NCI-H1105 treated with DMSO at 0.1 percent for 48 hours (cell line): ENCODE data around the gene VRK1.
"Not testable (repeated sequence)": the region's sequence is repeated elsewhere in the genome, so short reads cannot be mapped to it uniquely, and the experiment has no call there.

Source experiments
- DNase-seq: peaks from one replicate; lab custom pipeline; 2025; lab: John Stamatoyannopoulos, UW

VRK1 gene

DNA sequence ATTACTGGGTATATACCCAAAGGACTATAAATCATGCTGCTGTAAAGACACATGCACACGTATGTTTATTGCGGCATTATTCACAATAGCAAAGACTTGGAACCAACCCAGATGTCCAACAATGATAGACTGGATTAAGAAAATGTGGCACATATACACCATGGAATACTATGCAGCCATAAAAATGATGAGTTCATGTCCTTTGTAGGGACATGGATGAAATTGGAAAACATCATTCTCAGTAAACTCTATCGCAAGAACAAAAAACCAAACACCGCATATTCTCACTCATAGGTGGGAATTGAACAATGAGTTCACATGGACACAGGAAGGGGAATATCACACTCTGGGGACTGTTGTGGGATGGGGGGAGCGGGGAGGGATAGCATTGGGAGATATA is 86.8 kb downstream of the VRK1 start:
- not testable (repeated sequence) for DNase-seq

DNA sequence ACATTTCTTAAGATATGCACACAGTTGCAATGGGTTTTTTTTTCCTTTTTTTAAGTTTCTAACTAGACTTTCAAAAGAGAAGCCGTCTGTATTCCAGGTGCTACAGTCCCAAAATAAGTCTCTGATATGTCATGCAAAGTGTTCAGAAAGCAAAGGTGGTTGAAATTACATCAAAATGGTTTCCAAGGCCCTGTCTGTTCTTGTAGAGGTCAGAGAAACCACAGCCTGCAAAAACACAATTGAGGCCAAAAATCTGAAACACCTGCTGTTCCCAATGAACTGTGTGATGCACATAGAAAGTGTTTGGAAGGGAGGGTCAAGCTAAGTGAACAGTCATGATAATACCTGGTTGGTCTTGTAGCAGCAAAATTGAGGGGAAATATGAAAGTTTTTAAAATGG is 91.0 kb downstream of the VRK1 start:
- DNase-seq, result no peak

DNA sequence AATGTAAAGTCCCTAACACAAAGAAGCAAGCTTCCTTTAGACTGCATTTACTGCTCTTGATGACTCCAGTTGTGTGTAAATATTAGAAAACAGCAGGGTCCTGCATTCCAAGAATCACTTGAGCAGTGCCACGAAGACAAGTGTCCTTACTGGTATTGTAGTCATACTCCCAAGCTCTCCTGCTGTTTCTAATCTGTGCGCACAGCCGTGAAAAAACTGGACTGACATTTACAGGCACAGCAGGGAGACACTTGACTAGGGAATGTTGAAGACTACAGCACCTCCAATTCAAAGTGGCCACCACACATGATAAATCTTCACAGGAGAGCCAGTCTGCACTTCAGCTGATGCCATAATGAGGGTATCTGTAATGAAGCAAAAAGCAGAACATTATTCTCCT is 91.4 kb downstream of the VRK1 start:
- DNase-seq, result no peak

DNA sequence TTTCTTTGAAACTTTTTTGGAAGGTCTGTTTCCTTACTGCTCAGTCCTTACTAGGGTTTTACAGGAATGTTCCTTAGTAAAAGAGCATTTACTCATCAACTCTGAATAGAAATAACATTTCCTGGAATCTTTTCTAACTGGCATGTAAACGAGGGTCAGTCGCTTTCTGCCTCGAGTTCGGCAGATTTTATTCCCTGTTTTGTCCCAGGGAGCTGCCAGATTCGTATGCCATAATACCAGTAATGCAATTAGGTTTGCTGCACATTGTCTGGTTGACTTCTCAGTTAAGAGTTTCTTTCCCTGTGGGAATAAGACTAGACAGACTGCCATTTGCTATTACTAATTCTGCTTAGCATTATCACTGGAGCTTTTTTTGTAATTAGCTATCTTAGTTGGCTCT is 91.9 kb downstream of the VRK1 start:
- DNase-seq, result no peak

DNA sequence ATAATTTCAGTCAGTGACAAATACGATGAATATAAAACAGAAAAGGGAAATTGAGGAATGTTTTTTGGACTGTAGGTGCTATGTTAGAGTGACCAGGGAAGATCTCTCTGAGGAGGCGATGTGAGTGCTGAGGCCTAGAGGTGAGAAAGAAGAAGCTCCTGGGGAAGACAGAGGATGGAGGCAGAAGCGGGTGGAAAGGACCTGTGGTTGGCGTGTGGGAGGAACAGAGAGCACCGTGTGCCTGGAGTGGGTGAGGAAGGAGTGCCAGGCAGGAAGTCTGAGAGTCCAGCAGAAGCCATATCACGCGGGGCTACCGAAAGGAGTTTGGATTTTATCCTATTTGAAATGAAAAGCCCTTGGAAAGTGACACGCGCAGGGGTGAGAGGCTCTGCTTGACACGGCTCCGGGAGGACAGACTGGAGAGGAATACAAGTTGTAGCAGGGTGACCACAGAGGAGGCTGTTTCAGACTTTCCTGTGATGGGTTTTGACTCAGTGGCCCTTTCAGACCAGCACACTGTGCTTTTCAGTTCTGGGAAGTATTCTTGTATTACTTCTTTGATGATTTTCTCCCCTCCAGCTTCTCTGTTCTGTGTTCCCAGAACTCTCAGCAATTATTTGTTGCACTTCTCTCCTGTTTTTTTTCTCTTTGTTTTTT is 96.9 kb downstream of the VRK1 start:
- DNase-seq, result no peak

DNA sequence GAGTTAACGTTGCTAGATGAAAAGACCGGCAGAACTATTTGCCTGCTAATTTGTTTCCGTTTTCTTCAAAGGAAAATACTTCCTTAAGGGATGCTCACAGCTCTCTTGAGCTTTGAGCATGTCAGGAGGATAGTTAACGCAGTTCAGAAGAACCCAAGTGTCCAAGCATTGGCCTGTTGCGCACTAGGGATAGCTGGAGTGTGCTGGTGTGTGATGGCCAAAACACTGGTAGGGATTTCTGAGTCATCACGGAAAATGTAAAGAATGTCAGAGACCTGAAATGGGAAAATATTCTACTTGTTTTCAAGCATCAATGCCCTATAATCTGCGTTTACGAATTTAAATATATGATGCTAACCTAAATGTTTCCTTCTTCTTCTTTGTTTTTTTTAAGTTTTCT is 97.8 kb downstream of the VRK1 start:
- DNase-seq, result no peak

DNA sequence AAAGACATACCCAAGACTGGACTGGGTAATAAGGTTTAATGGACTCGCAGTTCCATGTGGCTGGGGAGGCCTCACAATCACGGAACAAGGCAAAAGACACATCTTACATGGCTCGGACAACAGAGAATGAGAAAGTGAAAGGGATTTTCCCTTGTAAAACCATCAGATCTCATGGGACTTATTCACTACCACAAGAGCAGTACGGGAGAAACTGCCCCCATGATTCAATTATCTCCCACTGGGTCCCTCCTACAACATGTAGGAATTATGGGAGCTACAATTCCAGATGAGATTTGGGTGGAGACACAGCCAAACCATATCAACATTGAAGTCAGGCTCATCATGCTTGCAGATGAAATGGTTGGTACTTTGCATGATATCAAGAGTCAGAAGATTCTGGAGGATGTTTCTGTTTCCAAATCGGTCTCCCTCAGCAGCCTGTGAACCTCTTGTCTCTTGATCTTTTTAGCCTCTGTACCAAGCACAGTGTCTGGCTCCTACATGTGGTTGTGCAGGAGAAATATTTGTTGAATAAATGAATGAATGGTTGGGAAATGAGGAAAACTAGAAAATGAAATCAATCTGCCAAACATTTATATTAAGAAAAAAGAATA is 98.6 kb downstream of the VRK1 start:
- DNase-seq, result no peak

DNA sequence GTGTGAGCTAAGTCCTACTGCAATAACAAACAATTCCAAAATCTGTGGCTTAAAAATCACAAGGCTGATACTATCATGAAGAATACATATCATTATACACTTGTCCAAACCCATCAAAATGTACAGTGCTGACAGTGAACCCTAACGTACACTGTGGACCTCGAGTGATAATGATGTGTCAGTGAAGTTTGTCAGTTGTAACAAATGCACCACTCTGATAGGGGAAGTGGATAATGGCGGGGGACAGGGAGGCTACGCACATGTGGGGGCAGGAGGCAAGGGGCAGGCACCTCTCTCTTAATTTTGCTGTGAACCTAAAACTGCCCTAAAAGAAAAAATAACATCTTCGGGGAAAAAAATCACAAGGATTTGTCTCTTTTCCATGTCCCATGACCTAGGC is 100.0 kb downstream of the VRK1 start:
- DNase-seq, result no peak

DNA sequence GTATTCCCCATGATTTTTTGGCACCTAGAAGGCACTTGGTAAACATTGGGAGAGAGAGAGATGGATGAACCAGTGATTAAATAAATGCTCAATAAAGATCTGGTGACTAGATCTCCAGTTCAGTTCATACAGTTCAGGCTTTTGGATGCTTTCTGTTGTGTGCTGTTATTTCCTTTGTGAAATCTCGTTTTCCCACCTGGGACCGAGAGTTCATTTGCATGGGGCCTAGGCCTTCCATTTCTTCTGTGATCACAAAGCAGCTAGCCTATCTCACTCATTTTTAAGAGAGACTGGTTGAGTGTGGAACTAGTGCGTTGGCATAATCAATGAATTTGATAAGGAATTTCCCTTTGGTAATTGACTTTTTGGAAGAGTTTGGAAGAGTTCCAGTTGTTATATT is 104.0 kb downstream of the VRK1 start:
- DNase-seq, result no peak

DNA sequence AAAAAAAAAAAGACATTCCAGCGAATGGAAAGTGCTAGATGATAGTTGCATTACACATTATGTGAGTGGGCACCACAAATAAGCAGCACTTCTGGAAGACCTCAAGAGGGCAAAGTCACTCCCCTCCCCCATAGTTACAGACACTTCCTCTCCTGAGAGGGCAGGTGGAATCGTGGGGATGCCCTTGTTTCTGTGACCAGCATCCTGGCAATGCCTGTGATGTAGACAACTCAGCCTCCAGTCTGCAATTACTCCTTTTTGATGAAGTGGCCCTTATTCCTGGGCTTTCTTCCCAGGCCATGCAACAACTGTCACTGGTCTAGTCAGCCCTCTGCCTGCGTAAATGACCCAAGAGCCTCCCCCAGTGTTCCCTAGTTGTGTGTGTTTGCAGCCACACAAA is 104.8 kb downstream of the VRK1 start:
- DNase-seq, result peak; percentile 21

DNA sequence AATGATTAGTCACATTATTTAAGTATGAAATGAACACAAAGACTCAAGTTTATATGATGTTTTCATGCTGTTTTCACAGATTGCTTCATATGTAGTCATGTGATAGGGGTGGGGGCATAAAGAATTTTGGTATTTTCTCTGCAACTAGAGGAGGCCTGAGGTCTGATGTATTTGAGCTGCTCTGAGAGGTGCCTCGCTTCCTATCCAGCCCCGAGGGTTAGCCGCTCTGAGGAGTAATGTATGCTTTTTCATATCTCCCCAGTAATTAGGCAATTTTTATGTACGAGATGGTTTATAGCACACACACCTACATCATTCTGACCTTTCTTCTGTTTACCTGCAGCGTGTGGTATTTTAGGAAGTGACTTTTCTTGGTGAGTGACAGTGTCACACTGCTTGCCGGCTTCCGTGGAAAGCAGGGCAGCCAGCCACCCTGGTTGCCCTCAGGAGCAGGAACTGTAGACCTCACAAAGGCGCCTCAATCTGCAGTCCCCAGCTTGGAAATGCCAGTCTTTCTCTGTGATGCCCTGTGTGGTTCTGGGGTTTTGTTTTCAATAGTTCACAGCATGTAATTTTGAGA is 106.4 kb downstream of the VRK1 start:
- DNase-seq, result no peak

DNA sequence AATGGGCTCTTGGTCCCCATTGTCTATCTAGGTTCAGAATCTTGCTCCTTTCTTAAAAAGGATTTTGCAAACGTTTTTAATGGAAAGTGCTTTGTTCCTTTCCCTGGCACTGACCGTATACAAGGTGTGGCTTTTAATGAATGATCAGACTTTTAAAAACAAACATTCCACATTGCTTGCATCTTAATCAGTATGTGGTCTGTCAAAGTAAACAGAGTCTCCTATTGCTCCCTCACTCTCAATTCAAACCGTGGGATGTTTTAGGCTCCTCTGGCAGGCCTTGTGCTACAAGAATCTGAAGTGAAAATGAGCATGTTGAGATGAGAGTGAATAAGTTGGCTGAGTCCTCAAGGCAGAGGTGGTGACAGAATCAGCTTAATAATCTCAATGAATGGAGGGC is 107.0 kb downstream of the VRK1 start:
- no peak for DNase-seq

DNA sequence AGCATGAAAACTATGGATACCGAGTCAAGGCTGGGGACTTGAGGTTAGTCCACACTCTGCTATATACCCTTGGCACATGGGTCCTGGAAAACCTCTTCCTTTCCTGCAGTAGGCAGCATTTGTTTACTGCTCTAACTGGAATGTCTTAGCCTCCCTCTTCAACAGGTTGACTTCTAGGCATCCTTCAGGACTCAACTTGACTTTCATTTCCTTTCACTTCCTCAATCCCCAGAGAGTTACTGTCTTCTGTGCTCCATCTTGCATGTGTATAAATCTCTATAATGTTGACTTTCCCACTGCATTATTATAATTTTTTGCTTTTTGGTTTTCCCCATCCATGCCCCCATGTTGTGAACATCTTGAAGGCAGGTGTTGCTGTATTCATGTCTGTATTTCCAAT is 107.9 kb downstream of the VRK1 start:
- DNase-seq, result no peak

DNA sequence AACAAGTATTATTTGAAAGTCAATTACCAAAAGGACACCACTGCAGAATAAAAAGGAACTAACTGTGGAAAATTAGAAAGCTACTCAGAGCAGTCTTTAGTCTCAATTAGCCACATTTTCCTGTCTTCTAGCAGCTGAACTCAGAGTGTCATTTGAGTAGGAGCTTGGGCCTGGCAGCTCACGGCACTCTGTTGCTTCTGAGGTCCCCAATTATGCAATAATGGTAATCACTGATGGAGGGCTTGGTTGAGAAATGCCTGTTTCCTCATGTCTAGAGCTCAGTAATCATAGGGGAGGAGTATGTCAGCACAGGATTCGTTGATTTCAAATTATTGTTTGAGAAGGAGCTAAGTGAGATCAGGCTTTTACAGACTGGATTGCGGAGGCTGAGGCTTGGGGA is 108.6 kb downstream of the VRK1 start:
- no peak for DNase-seq

DNA sequence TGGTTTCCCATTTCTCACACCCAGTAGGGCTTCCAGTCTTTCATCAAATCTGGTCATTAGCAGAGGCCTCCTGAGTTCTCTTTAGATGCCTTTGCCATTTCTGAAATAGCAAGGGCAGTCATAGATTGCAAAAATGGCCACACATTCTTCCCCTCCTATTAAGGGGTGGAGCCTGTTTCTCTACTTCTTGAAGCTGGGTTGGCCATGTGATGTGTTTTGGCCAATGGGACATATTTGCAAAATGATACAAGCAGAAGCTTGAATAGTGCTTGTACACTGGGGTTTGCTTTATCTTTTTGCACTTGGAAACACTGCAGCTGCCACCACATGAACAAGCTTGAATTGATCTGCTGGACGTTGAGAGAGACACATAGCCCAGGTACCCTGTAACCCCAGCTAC is 109.3 kb downstream of the VRK1 start:
- DNase-seq, result no peak

DNA sequence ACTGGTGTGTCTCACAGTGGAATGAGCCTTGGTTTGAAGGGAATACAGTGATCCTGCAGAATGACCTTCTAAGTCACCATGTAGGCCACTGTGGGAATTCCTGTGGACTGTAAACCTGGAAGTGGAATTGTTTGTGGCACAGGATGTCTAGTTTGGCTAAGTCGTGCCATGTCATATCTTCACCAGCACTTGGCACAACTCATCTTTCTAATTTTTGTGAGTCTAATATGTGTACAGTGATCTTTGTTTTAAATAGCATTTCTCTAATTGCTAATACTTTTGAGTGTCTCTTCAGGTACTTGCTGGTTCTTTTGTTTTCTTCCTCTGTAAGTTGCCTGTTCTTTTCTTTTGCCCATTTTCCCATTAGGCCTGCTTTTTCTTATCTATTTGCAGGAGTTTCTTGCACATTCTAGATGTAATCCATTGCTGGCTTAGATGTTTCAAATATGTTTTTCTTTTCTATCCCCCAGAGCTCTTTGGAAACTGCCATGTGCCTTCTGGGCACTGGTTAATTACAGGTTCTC is 112.7 kb downstream of the VRK1 start:
- DNase-seq, result no peak

DNA sequence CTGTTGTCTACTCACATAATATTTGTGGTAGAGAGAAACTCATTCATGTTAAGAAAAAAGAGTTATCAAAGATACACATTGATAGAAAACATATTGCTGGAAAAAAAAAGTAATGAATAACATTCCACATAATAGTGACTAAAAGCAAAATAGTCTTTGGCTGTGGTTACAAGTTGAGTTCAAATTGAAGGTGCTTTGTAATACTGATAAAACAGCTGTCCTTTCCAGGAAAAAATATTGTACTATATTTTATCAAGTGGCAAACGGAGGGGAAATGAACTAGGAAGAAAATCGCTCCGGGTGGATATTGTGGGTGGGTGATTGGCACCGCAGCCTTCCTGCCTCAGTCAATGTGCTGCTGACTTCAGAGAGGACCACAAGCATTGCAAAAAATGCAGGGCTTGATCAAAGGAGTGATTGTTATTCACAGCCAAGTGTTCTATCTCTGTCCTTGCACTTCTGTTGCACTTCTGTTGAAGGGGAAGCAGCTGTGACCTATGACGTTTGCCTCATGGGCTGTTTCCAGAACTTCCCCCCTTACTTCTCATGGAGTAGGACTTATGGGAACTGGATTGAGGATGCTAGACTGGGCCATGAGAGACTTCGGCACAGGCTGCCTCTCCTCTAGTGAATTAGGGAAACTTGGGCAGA is 114.4 kb downstream of the VRK1 start:
- DNase-seq, result no peak

DNA sequence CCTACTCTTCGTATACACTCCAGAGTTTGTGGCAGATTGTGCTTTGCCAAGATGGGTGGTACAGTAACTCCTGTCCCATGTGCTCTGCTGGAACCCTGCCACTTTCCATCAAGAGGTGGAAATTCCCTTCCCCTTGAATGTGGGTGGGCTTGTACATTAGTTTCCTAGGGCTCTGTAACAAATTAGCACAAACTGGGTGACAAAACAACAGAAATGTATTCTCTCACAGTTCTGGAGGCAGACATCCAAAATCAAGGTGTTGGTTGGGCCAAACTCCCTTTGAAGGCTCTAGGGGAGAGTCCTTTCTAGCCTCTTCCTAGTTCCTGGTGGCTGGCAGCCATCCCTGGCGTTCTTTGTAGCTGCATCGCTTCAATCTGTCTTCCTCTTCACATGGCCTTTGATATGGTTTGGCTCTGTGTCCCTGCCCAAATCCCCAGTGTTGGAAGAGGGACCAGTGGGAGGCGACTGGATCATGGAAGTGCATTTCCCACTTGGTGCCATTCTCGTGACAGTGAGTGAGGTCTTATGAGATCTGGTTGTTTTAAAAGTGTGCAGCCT is 117.5 kb downstream of the VRK1 start:
- DNase-seq, result no peak

DNA sequence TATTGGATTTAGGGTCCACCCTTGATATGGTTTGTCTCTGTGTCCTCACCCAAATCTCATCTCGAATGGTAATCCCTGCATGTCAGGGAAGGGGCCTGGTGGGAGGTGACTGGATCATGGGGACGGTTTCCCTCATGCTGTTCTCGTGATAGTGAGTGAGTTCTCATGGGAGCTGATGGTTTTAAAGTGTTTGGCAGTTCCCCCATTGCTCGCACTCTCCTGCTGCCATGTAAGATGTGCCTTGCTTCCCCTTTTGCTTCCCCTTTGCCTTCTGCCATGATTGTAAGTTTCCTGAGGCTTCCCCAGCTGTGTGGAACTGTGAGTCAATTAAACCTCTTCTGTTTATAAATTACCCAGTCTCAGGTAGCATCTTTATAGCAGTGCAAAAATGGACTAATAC is 118.3 kb downstream of the VRK1 start:
- no peak for DNase-seq

DNA sequence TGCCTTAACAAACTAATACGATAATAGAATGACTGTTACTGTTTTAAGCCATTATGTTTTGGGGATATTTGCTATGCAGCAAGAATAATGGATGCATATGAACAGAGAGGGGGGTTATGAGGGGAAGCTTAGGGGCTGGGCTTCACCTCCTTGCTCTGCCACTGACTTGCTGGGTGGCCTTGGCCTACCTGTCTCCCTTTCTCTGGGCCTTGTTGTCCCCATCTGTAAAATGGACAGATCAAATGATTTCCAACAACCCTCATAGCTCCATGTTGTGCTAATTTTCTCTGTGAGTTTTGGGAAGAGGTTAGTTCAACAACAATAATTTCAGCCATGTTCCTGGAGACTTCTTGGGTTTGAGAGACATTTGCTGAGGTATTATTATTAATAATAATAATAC is 119.6 kb downstream of the VRK1 start:
- no peak for DNase-seq

DNA sequence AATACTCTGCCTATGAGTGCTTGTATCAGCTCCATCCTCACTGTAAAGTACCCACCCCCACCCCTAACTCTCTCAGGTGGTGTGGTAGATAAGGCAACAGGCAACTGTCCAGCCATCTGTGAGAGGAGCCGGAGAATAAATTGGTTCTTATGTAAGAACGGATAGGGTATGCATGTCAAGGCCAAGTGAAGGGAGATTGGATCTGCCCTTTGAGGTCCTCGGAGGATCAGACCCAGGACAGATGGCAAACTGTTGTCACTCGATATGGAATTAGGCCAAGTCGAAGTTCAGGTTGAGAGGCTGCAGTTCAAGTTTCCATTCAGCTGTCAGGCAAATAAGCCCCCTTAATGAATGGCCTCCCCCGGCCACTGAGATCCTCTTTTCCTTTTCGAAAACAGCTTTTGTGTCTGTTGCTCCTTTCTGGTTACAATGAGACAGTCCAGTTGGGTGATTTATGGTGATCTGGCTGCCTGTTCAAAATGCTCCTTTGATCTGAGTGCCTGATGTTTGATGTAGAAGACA is 120.3 kb downstream of the VRK1 start:
- DNase-seq, result no peak

DNA sequence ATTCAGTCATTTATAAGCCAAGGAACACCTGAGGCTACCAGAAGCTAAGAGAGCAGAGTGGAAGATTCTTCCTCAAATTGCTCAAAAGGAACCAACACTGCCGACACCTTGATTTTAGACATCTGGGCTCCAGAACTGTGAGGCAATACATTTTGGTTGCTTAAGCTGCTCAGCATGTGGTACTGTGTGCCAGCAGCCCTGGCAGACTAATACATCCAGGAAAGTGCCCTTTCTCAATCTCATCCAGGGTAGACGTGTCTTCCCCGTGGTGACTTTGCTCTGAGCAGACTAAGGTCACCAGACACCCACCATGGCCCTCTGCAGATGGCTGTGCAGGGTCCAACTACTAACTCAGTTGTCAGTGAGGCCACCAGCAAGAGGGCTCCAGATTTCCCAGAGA is 122.8 kb downstream of the VRK1 start:
- DNase-seq, result no peak

DNA sequence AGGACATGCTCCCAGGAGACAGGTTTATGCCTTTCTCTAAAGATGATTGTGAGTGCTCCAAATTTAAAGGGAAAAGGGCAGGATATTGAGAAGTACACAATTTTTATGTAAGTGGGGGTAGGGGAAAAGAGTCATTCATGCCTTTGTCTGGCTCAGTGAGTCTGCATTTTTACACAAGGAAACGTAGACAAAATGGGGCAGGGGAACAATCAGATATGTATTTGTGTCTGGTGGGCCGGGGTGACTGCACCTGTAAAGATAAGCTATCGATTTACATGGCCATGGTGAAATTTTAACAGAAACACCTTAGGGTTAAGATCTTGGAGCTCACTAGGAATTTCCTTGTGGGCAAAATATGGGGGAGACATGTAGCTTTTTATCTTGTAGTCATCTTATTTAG is 123.6 kb downstream of the VRK1 start:
- DNase-seq, result no peak
